AG08395 (cell line): ENCODE data around the gene RNU1-1.
"Not testable (repeated sequence)": the region's sequence is repeated elsewhere in the genome, so short reads cannot be mapped to it uniquely, and the experiment has no call there.

Experiments used
- DNase-seq: peaks from one replicate; pipeline ENCODE4 v3.0.0; 2012; ENCODE audit warnings: mixed read lengths, low spot score

The RNU1-1 gene

GRCh38 chr1:16493731-16494130 lies 20.4 kb downstream of the RNU1-1 start:
- DNase-seq: not testable (repeated sequence)

GRCh38 chr1:16492937-16493336 lies 21.1 kb downstream of the RNU1-1 start:
- DNase-seq: not testable (repeated sequence)

DNA sequence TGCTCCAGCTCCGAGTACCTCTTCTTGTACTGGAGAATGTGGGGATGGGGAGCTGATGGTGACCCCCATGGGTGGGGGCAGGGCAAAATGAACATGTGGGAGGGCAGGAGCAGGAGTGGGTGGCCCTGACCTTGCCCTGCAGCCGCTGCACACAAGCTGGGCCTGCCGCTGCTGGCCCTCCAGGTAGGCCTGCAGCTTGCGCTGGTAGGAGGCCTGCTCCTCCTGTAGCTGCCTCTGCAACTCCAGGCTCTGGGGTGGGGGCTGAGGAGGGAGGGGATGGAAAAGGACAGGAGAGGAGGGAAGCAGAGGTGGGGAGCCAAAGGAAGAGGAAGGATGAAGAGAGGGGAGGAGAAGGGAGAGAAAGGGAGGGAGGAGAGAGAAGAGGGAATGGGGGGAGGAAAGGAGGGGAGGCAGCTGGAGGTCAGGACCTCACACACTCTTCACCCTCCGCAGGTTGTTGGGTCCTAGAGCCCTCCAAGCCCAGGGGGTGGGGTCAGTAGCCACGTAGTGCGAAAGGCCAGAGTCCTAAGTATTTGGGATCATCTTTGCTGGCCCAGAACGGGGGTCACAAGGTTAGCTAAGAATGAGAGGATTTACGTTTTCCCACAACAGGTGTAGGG lies 22.9 kb downstream of the RNU1-1 start:
- no peak for DNase-seq

- not testable (repeated sequence) for DNase-seq
Observed at GRCh38 chr1:16489195-16489880, 24.7 kb downstream of the RNU1-1 start.

DNA sequence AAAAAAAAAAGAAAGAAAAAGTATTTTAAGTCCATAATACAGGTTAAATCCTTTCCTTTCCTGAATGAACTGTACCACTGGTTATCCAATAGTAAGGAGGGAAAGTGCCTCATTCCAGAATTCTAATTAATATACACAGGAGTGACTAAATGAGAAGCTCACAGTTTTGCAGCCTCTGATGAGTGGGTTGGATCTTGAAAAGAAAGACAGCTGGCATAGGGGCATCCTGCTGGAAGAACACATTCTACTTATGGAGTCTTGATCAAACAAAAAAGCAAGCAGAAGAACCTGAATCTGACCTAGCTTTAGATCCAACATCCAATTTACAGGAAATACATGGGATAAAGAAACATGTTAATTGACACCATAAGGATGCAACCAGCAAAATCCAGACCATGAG lies 27.1 kb downstream of the RNU1-1 start:
- not testable (repeated sequence) for DNase-seq

DNA sequence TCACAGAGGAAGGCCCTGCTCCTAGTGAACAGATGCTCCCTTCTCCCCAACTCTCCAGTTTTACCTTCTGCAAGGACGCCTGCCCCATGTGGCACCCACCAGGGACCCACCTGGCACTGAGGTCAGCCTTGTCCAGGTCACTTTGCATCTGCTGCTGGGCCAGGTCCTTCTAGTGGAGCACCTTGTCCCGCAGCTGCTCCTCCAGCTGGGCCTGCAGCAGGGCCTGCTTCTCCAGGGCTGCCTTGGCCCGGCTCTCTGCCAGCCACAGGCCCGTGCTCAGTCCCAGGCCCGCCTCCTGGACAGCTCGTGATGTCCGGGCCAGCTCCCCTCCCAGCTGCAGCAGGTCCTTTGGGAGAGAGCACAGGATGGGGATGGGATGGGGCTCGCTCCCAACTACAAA lies 27.8 kb downstream of the RNU1-1 start:
- not testable (repeated sequence) for DNase-seq

GRCh38 chr1:16484931-16485330 lies 29.2 kb downstream of the RNU1-1 start:
- no peak for DNase-seq

DNA sequence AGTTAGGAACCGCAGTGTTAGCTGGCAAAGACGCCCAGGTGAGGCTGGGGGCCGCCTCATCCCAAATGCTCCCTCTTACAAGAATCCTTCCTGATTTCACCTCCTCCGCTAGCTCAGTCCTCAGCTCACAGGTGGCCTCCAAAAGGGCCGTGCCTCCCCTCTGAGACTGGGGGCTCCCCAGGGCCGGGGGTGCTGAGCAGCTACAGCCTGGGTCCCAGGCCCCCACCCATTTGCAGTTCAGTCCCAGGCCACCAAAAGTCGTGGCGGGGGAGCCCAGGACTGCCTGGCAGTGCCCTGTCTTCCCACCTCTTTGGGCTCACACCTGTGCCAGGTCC lies 29.6 kb downstream of the RNU1-1 start:
- no peak for DNase-seq

GRCh38 chr1:16483639-16484500 lies 30.2 kb downstream of the RNU1-1 start:
- DNase-seq: not testable (repeated sequence)

DNA sequence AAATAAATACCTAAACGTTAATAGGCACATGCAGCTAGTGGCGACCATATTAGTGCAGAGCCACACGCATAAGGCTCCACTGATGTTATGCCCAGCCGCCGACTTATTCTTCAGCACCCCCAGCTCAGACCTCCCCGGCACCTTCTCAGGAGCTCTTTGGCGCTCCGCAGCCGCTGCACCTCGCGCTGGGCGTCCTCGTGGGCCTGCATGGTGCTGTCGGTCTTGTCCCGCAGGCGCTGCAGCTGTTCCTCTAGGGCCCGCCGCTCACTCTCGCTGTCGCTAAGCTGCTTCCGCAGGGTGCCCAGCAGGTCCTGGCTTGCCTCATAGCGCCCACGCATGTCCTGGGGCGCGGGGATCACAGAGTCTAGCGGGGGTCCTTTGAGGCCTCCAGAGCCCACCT lies 30.9 kb downstream of the RNU1-1 start:
- DNase-seq: not testable (repeated sequence)

DNA sequence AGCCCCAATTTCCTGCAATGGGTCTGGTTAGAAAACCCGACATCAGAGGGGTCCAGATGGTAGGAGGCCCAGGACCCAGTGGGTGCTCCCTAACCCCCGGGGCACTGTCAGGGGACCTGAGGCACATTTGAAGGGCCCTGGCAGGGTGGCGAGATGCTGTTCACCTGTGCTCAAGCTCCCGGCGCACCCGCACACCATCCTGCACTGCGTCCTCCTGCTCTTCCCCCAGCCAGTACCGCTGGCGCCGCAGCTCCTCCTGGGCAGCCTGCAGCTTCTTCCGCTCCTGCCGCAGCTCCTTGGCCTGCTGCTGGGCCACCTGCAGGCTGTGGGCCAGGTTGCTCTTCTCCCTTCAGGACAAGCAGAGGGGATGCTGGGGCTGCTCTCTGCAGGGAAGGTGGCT lies 36.0 kb downstream of the RNU1-1 start:
- DNase-seq: no peak

DNA sequence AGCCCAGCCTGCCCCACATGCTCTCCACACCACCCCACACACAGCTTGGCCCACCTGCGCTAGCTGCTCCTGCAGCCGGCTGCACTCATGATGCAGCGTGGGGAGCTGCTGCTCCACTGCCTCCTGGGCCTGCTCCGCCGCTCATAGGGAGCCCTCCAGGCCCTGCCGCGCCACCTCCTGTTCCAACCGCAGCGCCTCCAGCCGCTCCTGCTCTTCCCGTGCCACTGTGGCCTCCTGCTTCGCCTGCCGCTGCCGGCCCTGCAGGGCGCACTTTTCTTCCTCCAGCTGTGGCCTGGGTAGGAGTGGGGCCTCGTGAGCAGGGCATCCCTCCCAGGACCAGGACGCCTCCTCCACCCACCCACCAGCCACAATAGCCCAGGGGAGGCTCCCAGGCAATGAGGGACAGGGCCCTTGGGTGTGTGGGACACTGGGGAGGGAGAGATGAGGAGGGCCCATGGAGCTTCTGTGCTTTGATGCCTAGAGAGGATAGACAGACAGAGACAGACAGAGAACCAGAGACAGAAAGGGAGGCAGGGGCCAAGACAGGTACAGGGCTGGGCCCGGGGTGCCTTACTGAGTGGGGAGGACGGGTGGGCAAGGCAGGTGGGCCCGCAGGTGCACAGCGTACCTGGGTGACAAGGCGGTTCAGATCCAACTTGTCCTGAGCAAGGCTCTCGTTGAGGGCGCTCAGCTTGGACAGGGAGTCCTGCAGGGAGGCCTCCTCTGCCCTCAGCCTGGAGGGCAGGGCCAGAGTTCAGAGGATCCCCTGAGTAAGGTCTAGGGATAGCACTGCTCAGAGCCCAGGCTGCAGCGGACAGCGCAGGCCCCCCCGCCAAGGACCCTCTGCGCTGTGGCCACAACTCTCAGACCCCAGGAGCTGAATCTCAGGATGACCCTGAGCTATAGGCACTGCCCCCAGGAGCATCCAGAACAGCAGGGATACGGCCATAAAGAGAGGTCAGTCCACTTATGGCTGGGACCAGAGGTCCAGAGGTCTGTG lies 38.0 kb downstream of the RNU1-1 start:
- not testable (repeated sequence) for DNase-seq

GRCh38 chr1:16474891-16475290 lies 39.2 kb downstream of the RNU1-1 start:
- not testable (repeated sequence) for DNase-seq

DNA sequence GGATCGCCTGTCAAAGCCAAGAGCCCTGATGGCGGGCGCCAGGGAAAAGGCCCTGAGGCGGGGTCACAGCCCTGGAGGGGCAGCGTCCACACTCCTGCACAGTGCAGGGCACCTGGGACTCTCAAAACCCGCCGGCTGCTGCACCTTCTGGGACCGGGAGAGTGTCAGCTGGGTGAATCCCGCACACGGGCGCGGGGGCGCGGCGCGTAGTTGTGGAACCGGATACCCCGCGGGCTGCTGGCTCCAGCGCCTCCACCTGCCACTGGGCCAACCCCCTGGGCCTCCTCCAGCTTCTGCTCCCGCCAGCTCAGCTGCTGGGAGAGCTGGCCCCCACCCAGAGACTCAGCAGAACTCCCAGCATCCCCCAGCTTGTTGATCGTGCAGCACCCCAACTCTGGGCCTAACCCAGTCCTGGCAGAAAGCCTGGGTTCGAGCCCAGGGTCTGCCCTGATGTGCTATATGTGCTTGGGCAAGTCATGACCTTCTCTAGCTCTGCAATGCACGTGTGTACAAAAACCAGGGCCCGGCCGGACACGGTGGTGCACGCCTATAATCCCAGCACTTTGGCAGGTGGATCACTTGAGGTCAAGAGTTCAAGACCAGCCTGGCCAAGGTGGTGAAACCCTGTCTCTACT lies 39.8 kb downstream of the RNU1-1 start:
- DNase-seq: no peak

DNA sequence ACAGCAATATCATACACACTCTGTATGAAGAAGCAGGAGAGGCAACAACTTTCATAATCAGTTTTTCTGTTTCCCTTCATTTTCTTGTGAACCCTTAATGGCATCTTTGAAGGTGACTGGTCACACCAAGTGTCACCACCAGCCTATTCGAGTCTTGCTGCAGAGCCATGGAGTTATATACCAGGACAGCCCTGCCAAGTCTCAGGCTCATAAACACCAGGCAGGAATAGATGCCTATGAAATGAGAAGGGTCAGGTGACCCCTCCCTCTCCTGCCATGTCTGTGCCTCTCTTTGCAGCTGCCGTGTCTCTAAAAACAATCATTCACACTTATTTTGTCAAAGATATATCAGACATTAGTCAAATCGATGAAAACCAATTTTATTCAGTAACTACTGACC lies 45.5 kb downstream of the RNU1-1 start:
- DNase-seq: no peak

- DNase-seq: no peak
Observed at GRCh38 chr1:16464917-16465625, 49.0 kb downstream of the RNU1-1 start.
